ENCODE data around the gene KLRC4.
"Not testable (repeated sequence)": the region's sequence is repeated elsewhere in the genome, so short reads cannot be mapped to it uniquely, and the experiment has no call there.

The KLRC4 gene

GRCh38 chr12:10396176-10396575 lies 13.4 kb downstream of the KLRC4 start:
- not testable (repeated sequence) for DNase-seq

- DNase-seq: peak; percentile 60 to 74
Measured at GRCh38 chr12:10395390-10395998, 14.1 kb downstream of the KLRC4 start.

- peak in 1 of 2 experiments; percentile 10 for DNase-seq
Measured at GRCh38 chr12:10394531-10395152, 14.9 kb downstream of the KLRC4 start.

- no peak for DNase-seq
Measured at GRCh38 chr12:10393291-10393690, 16.3 kb downstream of the KLRC4 start.

- peak; percentile 33 to 52 for DNase-seq
Measured at GRCh38 chr12:10392394-10392930, 17.1 kb downstream of the KLRC4 start.

- DNase-seq: not testable (repeated sequence)
Measured at GRCh38 chr12:10390991-10391390, 18.6 kb downstream of the KLRC4 start.

GRCh38 chr12:10389904-10390303 lies 19.7 kb downstream of the KLRC4 start, which contains the start of gene KLRK1:
Gene KLRK1 (minus strand): TSS chr12:10390041. CDS start chr12:10388810, 1,231 bp downstream.
- DNase-seq: no peak

GRCh38 chr12:10388624-10389413 lies 20.7 kb downstream of the KLRC4 start:
- DNase-seq: no peak

- not testable (repeated sequence) for DNase-seq
Measured at GRCh38 chr12:10387498-10387897, 22.1 kb downstream of the KLRC4 start.

- DNase-seq: no peak
Measured at GRCh38 chr12:10386857-10387256, 22.7 kb downstream of the KLRC4 start.

- no peak for DNase-seq
Measured at GRCh38 chr12:10385166-10385613, 24.4 kb downstream of the KLRC4 start.

- no peak for DNase-seq
Measured at GRCh38 chr12:10384191-10384590, 25.4 kb downstream of the KLRC4 start.

- DNase-seq: no peak
Measured at GRCh38 chr12:10381928-10382628, 27.5 kb downstream of the KLRC4 start.

GRCh38 chr12:10378737-10379136 lies 30.8 kb downstream of the KLRC4 start:
- DNase-seq: not testable (repeated sequence)

- no peak for DNase-seq
Measured at GRCh38 chr12:10374624-10375018, 34.9 kb downstream of the KLRC4 start.

- no peak for DNase-seq
Measured at GRCh38 chr12:10372559-10372958, 37.0 kb downstream of the KLRC4 start.

- DNase-seq: not testable (repeated sequence)
Measured at GRCh38 chr12:10371893-10372535, 37.5 kb downstream of the KLRC4 start.

GRCh38 chr12:10369557-10370415 lies 39.8 kb downstream of the KLRC4 start:
- no peak for DNase-seq

- no peak for DNase-seq
Measured at GRCh38 chr12:10368206-10369171, 41.1 kb downstream of the KLRC4 start.

GRCh38 chr12:10367714-10368113 lies 41.8 kb downstream of the KLRC4 start:
- not testable (repeated sequence) for DNase-seq
